GM19463 (cell line): Measurements from ENCODE around the gene DAGLB.

Experiments
- ATAC-seq: cut with Tn5 transposase; IDR thresholded peaks from one replicate; pipeline ENCODE4 v1.9.1; 2021; ENCODE audit warnings: mild to moderate bottlenecking, moderate library complexity; ENCODE audit not compliant: unreplicated experiment

The DAGLB gene, protein sequence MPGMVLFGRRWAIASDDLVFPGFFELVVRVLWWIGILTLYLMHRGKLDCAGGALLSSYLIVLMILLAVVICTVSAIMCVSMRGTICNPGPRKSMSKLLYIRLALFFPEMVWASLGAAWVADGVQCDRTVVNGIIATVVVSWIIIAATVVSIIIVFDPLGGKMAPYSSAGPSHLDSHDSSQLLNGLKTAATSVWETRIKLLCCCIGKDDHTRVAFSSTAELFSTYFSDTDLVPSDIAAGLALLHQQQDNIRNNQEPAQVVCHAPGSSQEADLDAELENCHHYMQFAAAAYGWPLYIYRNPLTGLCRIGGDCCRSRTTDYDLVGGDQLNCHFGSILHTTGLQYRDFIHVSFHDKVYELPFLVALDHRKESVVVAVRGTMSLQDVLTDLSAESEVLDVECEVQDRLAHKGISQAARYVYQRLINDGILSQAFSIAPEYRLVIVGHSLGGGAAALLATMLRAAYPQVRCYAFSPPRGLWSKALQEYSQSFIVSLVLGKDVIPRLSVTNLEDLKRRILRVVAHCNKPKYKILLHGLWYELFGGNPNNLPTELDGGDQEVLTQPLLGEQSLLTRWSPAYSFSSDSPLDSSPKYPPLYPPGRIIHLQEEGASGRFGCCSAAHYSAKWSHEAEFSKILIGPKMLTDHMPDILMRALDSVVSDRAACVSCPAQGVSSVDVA

DNA sequence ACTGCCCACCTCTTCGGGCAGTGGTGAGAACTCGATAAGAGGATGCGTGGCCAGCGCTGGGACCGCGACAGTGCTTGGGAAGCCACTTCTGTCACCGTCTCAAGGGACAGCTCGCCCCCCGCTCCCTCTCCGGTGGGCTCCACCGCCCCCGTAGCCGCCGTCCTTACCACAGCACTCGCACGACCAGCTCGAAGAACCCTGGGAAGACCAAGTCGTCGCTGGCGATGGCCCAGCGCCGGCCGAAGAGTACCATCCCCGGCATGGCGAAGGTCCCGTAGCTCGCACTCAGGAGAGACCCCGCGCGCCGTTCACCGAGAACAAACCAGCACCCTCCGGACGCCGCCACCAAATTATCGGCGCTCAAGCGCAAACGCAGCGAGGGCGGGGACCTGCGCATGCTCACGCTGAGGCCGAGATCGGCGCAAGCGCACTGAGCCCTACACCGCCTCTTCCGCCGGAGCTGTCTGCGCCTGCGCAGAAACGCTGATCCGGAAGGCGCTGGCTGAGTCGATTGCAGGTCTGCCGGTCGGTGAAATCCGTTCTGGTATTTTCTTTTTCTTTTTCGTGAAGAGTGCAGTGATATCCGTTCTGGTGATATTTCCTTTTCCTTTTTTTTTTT lies at the start of gene DAGLB:
Gene DAGLB (minus strand): TSS at position 374 of the 619 bp plus-strand sequence. CDS start 112 bp downstream, at position 262.
- peak; percentile 80 for ATAC-seq

DNA sequence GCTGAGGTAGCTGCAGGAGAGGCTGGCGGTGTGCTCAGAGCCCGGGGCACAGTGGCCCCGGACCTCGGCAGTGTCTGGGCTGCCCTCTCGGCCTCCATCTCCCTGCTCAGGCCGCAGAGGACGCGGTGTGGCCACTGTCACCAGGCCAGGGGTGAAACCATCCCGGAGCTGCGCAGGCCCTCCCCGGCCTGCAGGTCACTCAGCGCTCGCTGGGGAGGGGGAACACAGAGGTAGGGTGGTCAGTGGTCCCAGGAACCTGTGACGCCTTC lies 49.8 kb upstream of the DAGLB start:
- no peak for ATAC-seq

DNA sequence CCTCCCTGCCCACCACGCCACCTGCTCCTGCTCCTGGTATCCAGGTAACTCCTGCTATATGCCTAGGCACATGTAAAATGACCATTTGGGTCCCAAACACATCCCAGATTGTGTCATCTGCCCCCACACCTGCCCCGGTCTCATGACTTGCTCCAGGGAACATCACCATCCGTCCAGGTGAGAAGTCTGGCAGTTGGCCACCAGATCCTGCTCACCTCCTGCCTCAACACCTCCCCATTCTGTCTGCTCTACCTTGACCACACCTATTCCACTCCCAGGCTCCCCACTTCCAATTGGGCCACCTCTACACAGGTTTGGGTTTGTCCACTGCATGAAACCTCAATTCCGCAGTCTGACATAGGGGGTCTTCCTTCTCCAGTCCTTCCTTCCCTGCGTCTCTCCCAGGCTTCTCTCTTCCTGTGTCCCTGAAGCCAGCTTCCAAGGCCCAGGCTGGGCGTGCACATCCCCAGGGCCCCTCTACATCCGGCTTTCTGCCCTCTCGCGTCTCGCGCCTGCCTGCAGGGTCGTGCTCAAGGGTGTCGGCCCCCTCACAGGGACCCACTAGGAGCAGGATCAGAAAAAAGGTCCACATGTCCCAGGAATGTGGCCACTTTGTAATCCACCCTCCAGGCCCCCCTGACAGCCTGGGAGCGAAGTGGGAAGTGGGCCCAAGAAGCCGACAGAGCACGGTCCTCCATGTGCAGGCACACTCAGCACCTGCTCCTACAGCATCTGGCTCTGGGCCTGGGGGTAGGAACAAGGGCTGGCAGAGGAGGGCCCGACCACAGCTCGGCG lies 49.3 kb upstream of the DAGLB start:
- no peak for ATAC-seq

DNA sequence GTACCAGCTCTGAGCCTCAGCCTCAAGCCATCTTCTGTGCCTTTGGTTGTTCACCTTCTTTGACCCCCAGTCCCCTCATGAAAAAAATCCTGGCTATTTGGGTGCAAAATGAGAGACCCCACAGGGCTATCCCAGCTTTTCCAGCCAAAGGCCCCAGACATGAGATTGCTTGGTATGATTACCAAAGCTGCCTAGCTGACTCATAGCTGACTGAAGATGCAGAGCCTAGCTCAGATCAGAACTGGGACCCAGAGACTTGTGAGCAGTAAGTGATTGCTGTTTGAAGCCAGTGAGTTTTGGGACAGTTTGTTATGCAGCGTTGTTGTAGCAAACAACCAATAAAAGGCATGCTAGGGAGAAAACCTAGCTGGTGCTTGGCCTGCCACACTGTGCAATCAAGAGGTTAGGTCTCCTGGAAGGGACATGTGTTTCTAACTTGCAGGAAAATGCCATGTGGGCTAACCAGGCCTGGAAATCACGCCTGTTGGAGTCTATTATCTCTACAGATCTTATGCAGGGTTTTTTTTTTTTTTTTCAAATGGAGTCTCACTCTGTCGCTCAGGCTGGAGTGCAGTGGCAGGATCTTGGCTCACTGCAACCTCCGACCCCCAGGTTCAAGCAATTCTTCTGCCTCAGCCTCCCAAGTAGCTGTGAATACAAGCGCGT lies 48.0 kb upstream of the DAGLB start:
- ATAC-seq, result no peak

DNA sequence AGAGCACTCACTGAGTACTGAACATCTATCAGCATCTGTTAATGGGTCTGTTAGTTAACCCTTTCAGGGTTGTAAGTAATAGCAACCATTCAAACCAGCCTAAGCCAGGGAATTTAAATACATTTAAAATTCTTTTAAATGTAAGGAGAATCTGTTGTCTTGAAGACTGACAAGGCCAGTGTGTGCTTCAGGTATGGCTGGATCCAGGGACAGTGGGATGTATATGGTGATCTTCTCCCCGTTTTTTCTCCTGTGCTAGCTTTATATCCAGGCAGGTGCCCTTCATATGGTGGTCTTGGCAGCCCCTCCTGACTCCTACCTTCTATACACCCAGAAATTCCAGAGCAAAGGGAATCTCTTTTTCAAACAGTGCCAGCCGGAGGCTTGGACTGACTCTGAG lies 46.6 kb upstream of the DAGLB start:
- no peak for ATAC-seq

DNA sequence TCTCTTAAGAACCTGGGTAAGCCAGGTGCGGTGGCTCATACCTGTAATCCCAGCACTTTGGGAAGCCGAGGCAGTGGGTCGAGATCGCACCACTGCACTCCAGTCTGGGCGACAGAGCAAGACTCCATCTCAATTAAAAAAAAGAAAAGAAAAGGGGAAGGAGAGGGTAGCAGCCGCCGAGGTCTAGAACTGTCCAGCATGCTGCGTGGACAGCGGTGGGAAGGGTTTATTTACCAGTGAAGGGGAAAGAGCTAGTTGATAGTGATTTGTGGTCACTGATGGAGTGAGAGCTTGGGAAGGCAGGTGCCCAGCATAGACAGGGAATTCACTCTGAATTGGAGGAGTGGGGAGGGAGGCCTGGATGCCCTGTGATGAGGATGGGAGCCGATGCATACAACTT lies 43.4 kb upstream of the DAGLB start:
- no peak for ATAC-seq

DNA sequence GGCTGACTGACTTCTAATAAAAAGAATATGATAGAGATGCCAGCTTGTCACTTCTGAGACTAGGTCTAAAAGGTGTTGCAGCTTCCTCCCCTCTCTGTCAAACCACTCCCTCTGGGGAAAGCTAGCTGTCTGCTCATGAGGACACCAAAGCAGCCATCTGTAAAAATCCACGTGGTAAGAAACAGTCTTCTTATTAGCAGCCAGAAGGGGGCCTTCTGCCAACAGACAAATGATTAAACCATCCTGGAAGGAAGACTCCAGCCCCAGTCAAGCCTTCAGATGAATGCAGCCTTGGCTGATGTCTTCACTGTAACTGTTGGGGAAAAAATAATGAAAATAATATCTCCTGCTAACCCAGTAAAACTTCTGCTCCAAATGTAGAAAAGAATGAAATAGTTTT lies 41.9 kb upstream of the DAGLB start:
- ATAC-seq, result no peak

DNA sequence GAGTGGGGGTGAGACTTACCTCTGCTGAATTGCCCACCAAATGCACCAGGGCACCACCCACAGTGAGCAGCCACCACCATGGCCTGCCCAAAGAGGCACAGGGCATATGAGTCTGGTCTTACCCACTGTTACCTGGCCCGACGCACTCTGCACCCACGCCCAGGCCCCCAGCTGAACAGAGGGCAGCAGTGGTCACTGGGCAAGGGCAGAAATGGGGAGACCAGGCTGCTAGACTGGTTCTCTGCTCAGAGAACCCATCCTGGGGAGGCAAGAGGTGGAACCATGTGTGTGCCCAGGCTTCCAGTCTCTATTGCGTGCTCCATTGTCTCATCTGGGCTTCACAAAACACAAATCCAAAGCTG lies 39.4 kb upstream of the DAGLB start:
- no peak for ATAC-seq

DNA sequence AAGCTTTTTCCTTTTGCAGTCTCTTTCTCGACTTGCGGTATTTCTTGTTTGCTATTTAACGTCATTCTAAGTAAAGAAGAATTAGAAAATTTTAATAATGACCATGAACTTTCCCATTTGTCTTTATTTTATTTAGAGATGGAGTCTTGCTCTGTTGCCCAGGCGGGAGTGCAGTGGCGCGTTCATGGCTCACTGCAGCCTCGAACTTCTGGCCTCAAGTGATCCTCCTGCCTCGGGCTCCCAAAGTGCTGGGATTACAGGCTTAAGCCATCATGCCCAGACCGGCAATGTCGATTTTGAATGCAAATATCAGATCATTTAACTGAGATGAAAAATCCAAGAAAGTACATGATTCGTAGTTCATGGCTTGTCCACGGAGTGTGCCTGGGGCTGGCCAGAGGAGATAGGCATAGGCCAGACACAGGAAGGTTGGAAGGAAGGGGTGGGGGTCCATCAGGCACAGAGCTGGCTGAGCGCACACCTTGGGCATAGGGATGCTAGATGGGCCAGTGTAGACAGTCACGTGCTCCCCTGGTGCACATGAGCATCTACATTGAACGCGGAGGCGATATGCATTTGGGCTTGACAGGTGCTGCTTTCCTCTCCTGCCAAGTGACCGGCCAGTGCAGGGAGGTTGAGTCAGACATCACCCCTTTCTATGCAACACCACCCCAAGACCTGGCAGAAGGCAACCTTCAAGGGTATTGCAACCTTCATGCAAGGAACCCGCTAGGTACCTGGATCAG lies 38.9 kb upstream of the DAGLB start:
- no peak for ATAC-seq

DNA sequence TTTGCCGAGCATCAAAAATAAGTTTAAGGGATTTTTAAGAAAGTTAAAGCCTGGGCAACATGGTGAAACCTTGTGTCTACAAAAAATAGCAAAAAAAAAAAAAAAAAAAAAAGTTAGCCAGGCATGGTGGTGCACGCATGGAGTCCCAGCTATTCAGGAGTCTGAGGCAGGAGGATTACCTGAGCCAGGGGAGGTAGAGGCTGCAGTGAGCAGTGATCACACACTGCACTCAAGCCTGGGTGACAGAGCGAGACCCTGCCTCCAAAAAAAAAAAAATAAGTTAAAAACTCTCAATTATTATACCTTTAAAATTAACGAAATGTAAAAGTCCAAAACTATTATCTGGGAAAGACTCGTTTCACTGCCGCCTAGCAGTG lies 35.0 kb upstream of the DAGLB start:
- ATAC-seq, result no peak

DNA sequence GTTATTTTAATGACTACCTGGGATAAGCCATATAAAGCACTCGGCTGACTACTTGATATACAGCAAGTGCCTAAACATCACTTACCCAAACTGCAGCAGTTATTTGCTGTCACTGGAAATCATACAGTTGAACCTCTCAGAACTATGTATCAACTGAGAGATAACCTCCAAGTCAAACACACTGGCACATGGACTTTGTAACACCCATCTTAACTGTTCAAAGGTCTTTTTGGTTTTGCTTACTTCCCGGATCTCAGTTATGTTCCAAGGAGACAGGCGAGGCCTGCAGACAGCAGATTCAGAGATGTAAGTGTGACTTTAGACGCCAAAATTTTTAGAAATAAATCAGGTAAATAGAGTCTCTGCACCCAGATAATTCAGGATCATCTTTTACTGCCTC lies 34.6 kb upstream of the DAGLB start:
- ATAC-seq, result no peak

DNA sequence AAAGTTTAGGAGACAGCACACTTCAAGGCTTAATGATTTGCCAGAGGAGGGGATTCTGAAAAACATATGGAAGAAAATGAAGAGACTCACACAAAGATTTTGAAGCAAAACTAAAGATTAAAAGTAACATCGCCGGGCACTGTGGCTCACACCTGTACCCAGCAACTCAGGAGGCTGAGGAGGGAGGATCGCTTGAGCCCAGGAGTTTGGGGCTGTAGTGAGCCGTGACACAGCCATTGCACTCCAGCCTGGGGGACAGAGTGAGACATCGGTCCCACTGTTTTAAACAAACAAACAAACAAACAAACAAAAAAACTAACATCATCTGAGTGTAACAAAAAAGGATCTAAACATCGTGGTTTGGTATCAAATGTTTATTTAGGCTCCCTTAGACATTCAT lies 33.7 kb upstream of the DAGLB start:
- ATAC-seq, result no peak

DNA sequence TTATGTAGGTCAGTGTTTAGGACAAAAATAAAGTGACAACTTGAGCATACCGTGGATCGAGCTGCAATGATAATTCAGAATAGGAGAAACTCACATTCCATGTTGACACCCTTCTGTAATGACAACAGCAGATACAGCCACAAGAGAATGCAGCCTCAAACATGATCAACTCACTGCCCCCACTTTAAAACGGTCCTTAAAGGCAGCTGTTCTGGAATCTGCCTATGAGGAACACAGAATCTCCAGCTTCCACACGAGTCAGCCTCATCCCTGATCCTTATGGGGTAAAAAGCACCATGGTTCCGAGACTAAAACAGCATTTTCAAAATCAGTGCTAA lies 32.5 kb upstream of the DAGLB start:
- no peak for ATAC-seq

DNA sequence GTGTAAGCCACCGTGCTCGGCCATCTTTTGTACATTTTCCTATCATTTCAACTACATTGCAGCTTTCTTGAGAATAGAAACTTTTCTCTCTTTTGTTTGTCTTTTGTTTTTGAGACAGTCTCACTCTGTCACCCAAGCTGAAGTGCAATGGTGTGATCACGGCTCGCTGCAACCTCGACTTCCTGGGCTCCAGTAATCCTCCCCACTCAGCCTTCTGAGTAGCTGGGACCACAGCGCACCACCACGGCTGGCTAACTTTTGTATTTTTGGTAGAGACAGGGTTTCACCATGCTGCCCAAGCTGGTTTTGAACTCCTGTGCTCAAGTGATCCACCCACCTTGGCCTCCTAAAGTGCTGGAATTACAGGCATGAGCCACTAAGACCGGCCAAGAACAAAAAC lies 31.3 kb upstream of the DAGLB start:
- ATAC-seq, result no peak

DNA sequence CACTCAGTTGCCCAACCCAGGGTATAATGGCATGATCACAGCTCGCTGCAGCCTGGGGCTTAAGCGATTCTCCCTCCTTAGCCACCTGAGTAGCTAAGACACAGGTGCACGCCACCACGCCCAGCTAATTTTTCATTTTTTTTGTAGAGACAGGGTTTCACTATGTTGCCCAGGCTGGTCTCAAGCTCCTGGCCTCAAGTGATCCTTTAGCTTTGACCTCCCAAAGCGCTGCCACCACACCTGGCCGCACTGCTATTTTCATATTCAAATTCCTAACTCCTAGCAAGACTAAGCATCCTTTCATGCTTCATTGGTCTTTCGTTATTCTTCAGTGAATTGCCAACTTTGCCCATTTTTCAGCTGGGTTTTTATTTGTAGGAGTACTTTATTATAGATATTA lies 30.4 kb upstream of the DAGLB start:
- ATAC-seq, result no peak

DNA sequence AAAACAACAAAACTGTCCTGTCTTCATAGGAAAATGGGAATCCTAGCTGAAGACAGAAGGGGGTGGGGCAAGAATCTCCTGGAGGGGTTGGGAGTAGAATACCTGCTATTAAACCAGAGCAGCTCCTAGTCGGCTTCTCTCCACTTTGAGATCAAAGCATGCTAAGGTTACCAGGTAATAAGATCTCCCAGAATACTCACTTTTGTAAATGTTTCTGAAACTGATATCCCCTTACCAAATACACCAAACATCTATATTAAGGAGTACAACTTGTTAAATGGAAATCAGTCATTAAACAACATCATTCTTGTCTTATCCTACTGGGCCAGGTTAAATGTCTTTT lies 29.5 kb upstream of the DAGLB start:
- ATAC-seq, result no peak

DNA sequence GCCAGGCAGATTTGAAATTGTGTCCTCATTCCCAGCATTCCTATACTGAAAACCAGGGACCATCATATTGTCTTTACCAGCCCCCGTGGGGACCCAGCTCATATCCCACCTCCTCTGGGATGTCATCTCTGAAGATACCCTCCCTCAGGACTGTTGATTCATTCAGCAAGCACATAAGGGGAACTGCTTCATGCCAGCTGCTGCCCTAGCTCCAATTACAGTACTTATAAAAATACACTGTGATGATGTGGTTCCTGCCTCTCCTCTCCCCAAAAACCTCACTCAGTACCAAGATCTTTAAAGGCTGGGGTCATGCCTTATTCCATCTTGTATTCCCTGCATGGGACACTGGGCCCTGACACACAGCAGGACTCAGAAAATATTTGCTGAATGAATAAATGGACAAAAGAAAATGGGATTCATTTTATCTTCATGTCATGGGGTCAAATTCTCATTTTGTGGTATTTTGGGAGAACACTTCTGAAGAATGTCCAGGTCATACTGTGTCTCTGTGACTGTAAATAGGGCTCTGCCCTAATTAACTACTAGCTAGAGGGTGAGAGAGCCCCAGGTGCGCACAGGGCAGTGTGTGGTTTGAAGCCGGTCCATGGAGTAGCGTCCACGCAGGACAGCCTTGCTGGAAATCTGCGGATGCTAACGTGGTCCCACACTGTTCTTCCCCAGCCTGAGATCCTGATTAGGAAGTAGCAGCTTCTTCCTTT lies 29.0 kb upstream of the DAGLB start:
- no peak for ATAC-seq

DNA sequence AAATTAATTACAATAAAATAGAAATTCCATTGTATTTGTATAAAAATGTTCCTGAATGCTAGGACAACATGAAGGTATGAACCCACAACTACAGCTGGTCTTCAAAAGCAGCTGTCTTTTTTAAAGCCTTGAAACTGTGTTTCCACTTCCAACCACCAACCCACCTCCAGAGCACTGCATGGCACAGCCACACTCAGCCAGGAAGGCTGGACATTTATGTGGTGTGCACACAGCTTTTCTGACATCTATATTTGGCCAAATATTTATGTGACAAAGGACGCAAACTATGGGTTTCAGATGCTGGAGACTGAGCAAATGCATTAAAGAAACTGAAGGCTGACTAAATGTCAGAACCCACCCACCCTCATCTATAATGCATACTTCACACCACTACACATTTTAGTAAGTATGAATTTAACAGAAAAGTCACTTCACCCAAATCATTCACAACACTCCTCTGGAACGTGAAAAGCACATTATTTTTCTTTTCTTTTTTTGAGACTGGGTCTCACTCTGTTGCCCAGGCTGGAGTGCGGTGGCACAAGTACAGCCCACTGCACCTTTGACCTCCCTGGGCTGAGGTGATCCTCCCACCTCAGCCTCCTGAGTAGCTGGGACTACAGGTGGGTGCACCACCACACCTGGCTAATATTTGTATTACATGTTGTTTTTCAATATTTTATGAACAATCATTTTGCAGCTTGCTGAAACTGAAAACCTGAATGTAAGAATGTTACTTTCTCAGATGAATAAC lies 27.9 kb upstream of the DAGLB start:
- no peak for ATAC-seq

DNA sequence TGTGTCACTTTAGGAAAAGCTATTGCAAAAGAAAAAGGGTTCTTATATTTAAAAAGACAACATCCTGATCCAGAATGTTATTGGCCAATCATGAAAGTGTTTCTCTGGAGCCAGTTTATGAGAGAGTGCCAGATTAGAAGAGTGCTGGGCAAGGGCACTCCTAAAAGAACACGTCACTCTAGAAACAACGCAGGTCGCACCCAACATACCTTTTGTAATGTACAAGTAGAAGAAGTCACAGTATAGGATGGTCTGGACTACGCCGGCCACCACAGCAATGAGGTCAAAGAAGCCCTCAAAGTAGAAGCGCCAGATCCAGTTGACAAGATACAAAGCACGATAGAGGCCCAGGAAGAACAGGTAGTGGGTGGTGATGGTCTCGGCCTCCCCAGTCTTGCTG lies 18.1 kb upstream of the DAGLB start:
- ATAC-seq, result no peak
